ENCODE measurements around the gene NT5DC2. TPM values are rescaled to one million over a fixed set of nuclear protein-coding genes. Genes with fewer than 3 reads are reported as not detected.
"Not testable (repeated sequence)": the region's sequence is repeated elsewhere in the genome, so short reads cannot be mapped to it uniquely, and the experiment has no call there.

The NT5DC2 gene
- total RNA-seq, 2 experiments from 2014 or later, result 66.6 to 73.4 TPM

DNA sequence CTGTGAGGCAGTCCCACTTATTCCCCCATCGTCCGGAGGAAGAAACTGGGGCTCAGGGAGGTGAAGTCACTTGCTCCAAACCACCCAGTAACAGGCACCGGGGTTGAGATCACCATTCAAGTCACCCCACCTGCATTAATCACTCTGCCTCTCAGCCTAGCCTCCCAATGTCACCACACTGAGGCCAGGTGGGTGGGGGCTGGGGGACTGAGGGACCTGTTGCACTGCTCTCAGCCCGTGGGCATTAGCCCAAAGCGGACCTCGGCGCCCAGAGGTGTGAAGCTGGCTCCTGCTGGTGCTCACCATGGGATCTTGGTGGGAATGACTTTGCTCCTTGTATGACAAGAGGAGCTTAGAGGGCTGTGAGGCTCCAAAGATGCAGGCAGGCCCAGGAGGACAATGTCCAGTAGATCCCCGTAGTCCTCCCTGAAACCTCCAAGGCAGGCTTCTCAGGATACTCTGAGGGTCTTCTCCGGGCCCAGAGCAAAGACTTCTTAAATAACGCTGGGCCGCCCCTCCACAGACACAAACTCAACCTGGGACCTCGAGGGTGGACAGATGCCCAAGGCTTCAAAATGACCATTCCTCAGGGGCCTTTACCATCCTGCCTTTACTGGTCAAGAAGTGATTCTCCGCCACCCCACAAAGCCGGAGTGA lies 1.7 kb downstream of the NT5DC2 start:
- H3K27ac Mint-ChIP-seq, result no peak overlapping the region
- peaks cover 15% of the 10 kb centered on the region for H3K4me1 Mint-ChIP-seq
- H3K27me3 Mint-ChIP-seq, result peaks cover 3% of the 10 kb centered on the region
- DNase-seq, result no peak
- no peaks in the 10 kb centered on the region for H3K9me3 Mint-ChIP-seq
- H3K4me3 Mint-ChIP-seq, result peak overlapping the region; percentile 82
- H3K36me3 Mint-ChIP-seq, result peaks cover 2% of the 10 kb centered on the region

DNA sequence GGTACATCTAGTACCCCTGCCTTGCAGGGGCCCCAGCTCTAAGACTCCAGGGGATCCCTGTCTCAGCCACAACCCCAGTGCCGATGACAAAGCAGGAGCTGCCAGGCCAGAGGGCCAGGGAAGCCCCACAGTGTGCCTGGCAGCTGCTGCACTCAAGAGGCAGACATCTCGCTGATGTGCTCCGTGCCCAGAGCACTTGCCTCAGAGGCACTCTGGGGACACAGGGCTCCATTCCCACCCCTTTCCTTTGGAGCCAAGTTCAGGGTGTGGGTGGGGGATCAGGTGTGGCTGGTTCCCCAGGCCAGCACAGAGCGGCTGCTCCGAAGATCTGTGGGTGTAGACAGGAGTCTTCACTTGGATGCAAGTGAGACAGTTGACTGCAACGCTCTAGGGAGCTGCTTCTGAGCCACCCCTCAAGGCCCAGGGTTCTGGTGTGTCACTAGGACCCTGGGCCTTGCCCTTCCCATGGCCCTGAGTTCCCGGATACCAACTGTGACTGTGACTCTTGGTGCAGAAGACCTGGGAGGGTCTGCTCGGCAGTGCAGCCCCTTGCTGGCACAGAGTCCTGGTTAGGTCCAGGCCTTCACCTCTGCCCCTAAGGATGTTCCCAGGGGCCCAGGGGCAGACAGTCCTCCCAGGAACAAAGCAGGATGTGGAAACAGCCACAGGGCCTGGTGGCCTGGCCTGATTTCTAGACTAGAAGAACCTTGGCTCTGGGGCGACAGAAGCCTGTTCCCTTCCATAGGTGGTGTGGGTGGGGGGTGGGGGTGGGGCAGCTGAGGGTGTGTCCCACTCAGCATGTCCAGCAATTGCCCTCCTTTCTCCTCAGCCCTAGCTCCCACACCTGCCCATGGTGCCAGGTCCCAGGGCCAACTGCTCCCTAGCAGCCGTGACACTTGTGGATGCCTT lies 2.5 kb downstream of the NT5DC2 start:
- Mint-ChIP-seq H3K27ac (no peak overlapping the region), H3K4me1 (peaks cover 15% of the 10 kb centered on the region), H3K36me3 (no peaks in the 10 kb centered on the region), H3K27me3 (no peaks in the 10 kb centered on the region), H3K9me3 (no peaks in the 10 kb centered on the region), H3K4me3 (no peak overlapping the region)
- no peak for DNase-seq

DNA sequence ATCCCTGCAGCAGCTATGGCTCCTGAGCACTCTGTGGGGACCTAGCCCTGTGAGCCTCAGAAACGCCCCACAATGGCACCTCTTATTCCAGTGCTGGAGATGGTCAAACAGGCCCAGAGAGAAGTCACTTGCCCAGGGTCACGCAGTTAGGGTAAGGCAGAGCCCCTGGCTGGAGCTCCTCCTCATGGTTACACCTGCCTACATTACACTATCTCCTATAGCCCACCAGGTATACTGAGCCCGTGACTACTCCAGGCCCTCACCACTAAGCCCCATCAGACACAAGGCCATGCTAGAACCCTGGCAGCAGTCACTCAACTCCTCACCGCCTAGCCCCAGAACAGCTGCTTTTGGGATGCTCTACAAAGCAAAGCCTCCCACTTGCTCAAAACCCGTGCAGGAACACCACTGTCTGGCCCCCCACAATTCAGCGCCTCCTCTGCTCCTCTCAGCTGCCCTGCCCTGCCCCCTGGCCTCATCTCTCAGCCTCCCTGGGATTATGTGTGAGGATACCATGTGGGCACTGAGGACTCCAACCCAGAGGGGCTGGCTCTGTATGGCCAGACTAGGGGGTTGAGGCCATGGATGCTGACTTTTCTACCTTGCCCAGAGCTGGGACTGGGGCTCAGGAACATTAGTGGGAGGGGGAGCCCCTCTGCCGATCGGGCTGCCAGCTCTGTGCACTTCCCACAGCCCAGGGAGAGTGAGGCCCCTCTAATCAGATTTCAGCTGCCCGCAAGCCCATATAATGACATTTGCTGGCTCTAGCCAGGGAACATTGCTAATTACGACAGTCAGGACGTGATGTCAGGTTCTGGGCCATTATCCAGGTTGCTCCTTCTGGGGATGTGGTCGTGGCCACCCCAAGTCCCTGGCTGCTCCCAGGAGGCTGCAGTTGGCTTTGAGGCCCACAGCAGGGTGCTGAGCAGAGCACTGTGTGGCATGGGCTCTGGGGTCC lies 4.0 kb downstream of the NT5DC2 start:
- H3K27ac Mint-ChIP-seq, result no peak overlapping the region
- no peaks in the 10 kb centered on the region for H3K9me3 Mint-ChIP-seq
- H3K36me3 Mint-ChIP-seq, result no peaks in the 10 kb centered on the region
- H3K4me1 Mint-ChIP-seq, result peaks cover 8% of the 10 kb centered on the region
- peak overlapping the region; percentile 16 for H3K4me3 Mint-ChIP-seq
- no peak for DNase-seq
- H3K27me3 Mint-ChIP-seq, result no peaks in the 10 kb centered on the region

DNA sequence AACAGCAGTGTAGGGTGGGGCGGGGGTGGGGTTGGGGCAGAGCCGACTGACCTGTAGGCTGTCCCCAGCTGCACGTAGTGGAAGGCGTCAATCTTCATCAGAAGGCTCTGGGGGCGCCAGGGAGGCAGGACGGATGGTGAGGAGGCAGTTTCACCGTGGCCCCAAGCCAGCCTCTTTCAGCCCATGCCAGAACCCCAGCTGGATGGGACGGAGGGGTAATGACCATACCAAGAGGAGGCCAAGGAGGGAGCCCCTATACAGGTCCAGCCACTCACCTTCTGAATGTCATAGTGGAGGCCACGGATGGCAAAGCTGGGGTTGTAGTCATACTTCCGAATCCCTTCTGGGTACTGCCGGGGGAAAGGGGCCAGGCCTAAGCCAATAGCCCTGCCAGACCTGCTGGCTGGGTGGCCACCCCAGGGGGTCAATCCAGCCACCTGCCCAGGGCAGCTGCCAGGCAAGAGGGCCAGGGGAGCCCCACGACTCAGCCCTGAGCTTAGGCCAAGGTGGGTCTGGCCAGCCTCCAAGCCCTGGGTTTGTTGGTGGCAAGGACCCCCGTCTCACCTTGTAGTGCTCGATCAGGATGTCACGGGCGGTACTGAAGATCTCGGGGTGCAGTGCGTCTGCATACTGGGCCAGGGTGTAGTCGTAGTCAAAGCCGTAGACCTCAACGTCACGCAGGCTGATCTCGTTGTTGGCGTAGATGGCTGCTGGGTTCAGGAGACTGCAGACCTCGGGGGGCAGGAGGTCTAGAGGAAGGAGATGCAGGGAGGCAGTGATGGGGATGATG lies 4.9 kb downstream of the NT5DC2 start:
- H3K27me3 Mint-ChIP-seq, result no peaks in the 10 kb centered on the region
- no peak for DNase-seq
- no peak overlapping the region for H3K27ac Mint-ChIP-seq
- no peaks in the 10 kb centered on the region for H3K9me3 Mint-ChIP-seq
- H3K4me3 Mint-ChIP-seq, result no peak overlapping the region
- peaks cover 6% of the 10 kb centered on the region for H3K4me1 Mint-ChIP-seq
- H3K36me3 Mint-ChIP-seq, result peaks cover 6% of the 10 kb centered on the region

DNA sequence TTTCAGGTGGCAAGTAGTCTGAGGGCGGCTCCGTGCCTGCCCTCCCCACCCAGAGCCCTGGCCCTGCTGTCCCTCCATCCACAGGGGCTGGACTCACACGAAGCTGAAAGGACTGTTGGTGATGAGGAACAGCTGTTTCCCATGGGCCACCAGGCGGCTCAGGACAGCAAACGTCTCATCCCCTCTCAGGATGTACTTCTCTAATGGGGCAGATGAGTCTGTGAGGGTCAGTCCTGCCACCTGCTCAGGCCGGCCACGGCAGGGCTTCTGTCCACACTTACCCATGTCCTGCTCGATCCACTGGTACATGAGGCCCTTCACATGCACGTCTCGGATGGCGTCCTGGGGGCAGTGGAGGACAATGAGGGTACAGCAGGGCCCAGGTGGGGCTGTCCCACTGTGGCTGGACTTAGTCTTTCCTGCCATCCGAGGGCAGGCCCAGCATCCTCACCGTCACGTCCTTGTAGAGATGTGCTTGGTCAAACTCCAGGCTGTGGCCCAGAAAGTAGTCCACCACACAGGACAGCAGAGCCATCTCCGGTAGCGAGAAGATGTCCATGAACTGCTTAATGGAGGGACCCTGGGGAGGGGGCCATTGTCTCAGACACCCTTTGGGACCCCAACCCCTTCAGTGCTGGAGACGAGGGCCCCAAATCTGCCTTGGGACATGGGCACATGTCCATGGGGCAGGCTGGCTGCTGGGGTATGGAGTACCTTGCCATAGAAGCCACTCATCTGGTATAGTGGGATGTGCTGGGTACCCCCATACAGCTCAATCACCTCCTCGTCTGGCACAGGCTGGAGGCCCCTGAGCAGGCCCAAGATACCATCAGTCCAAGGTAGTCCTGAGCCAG lies 5.7 kb downstream of the NT5DC2 start:
- peaks cover 6% of the 10 kb centered on the region for H3K36me3 Mint-ChIP-seq
- H3K27me3 Mint-ChIP-seq, result no peaks in the 10 kb centered on the region
- H3K9me3 Mint-ChIP-seq, result no peaks in the 10 kb centered on the region
- H3K27ac Mint-ChIP-seq, result no peak overlapping the region
- no peak for DNase-seq
- H3K4me3 Mint-ChIP-seq, result no peak overlapping the region
- peaks cover 6% of the 10 kb centered on the region for H3K4me1 Mint-ChIP-seq

DNA sequence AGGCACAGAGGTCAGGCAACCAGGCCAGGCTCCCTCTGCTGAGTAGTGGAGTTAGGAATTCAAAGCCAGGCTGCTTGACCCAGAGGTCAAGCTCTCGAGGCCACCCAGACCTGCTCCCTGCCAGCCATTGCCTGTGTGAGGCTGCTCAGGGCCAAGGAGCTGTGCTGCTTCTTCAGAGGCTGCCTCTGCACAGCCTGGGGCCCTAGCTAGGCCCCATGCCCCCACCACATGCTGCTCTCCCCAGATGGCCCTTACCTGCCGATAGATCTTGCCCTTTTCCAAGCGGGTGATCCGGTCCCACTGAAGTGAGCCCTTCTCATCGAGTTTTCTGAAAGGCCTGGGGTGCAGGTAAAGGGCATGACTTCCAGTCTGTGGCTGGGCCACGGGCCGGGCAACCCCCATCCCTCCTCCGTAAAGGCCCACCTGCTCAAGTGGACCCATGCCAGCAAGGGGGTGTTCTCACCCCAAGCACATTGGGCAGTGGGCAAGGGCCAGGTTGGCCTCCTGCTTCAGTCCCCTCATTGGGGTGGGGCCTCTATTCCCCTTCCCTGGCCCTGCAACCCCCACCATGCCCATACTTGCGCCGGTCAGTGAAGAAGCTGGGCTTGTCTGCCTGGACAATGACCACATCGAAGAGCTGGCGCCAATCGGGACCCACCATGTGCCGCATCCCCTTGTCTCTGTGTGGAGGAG lies 6.5 kb downstream of the NT5DC2 start:
- no peak overlapping the region for H3K27ac Mint-ChIP-seq
- DNase-seq, result no peak
- H3K9me3 Mint-ChIP-seq, result no peaks in the 10 kb centered on the region
- H3K4me1 Mint-ChIP-seq, result peaks cover 2% of the 10 kb centered on the region
- peaks cover 6% of the 10 kb centered on the region for H3K36me3 Mint-ChIP-seq
- H3K4me3 Mint-ChIP-seq, result no peak overlapping the region
- no peaks in the 10 kb centered on the region for H3K27me3 Mint-ChIP-seq

DNA sequence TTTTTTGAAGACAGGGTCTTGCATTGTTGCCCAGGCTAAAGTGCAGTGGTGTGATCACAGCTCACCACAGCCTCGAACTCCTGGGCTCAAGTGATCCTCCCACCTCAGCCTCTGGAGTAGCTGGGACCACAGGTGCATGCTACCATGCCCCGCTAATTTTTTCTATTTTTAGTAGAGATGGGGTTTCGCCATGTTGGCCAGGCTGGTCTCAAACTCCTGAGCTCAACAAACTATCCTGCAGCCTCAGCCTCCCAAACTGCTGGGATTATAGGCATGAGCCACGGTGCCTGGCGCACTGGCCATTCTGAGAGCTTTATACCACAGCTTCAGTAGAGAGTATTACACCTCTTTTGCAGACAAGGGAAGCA lies 7.0 kb downstream of the NT5DC2 start:
- not testable (repeated sequence) for DNase-seq, H3K4me1 Mint-ChIP-seq, H3K4me3 Mint-ChIP-seq, H3K27me3 Mint-ChIP-seq, H3K27ac Mint-ChIP-seq, H3K36me3 Mint-ChIP-seq, H3K9me3 Mint-ChIP-seq

DNA sequence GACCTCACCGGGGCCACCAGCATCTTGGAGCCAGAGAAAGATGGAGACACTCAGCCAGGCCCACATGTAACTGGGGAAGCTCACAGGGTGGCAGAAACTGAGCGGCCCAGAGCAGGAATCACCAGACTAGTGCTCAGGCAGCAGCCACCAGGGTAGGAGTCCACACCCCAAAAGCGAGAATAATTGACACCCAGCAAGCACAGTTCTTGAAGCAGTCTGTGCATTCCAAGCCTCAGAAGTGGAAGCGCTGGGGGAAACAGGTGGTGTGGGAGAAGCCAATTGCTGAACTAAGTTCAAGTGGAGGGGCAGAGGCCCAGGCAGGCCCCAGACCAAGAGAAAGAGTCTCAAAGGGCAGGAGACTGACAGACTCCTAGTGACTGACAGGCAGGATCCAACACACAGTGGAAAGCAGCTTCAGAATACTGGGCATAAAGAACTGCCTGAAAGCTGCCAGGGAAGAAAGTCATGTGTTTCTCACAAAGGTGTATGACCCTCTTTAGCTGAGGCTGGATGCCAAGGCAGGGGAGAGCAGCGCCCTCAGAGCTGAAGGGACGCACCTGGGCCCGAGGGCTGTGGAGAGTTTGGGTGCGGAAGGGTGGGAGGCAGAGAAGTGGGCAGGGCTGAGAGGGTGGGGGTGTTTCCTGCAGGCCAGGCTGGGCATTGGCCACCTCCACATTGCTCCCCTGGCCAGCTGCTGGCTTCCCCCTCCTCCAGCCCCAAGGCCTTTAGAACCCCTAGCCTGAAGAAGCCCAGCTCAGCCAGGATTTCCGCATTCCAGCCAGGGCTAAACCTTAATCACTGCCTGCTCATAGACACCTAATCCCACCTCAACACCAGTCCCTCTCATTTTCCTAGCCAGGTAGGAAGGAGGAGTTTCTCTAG lies 7.7 kb downstream of the NT5DC2 start:
- no peaks in the 10 kb centered on the region for H3K9me3 Mint-ChIP-seq
- DNase-seq, result no peak
- peaks cover 6% of the 10 kb centered on the region for H3K36me3 Mint-ChIP-seq
- H3K4me1 Mint-ChIP-seq, result no peaks in the 10 kb centered on the region
- no peaks in the 10 kb centered on the region for H3K27me3 Mint-ChIP-seq
- H3K27ac Mint-ChIP-seq, result no peak overlapping the region
- no peak overlapping the region for H3K4me3 Mint-ChIP-seq

DNA sequence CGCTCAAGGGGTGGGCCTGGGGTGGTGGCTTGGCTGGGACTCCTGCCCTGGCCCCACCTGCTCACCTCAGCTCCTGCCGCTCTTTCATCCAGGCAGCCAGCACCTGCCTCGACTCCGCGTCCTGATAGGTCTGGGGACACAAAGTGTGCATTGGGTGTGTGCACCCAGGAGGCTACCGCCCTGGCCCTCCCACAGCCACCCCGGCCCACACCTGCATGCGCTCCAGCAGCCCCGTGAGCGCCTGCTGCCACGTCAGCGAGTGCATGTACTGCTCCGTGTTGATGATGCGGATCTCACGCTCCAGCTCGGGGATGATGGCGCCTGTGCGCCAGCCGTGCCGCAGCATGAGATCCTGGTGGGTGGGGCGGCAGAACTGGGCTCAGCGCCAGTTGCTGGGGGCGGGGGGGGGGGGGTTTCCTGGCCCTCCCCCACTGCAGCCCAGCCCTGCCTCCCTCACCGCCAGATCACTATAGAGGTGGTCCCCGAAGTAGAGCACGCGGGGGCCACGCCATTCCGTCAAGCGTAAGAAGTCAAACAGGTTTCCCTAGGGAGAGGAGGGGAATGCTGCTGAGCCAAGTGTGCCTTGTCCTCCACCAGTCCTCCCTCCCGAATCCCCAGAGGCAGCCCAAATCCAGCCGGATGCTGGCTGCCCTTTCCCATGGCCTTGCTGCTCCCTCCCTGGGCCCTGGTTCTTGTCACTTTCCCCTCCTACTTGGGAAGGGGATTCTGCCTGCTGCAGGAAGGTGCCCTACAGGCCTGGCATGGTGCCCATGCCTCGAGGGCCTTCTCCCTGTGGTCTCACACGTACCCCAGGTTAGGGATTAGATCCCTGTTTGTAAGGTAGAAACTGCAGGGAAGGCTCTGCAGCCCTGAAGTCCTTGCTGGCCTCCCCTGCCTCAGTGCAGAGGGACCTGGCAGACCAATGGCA lies 8.6 kb downstream of the NT5DC2 start:
- Mint-ChIP-seq H3K36me3 (peaks cover 6% of the 10 kb centered on the region), H3K27me3 (no peaks in the 10 kb centered on the region), H3K4me3 (no peak overlapping the region), H3K4me1 (no peaks in the 10 kb centered on the region), H3K27ac (no peak overlapping the region), H3K9me3 (no peaks in the 10 kb centered on the region)
- no peak for DNase-seq

DNA sequence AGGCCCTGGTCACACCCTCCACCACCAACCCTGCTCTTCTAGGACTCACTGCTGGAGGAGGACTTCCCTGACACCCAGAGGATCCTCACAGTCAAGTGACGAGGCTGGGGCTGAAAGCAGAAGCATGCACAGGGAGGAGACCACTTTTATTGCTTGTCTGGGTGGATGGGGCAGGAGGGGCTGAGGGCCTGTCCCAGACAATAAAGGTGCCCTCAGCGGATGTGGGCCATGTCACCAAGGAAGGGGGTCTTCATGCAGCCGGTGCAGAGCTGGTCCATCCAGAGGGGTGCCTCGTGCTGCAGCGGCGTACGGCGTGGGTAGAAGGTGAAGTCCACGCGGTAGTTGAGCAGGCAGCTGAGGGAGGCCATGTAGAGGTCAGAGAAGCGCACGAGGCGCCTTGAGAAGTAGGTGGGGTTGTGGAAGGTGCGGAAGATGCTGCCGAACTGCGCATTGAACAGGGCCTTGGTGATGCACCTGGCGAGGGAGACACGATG lies 9.4 kb downstream of the NT5DC2 start:
- no peak overlapping the region for H3K27ac Mint-ChIP-seq
- no peak overlapping the region for H3K4me3 Mint-ChIP-seq
- no peaks in the 10 kb centered on the region for H3K4me1 Mint-ChIP-seq

DNA sequence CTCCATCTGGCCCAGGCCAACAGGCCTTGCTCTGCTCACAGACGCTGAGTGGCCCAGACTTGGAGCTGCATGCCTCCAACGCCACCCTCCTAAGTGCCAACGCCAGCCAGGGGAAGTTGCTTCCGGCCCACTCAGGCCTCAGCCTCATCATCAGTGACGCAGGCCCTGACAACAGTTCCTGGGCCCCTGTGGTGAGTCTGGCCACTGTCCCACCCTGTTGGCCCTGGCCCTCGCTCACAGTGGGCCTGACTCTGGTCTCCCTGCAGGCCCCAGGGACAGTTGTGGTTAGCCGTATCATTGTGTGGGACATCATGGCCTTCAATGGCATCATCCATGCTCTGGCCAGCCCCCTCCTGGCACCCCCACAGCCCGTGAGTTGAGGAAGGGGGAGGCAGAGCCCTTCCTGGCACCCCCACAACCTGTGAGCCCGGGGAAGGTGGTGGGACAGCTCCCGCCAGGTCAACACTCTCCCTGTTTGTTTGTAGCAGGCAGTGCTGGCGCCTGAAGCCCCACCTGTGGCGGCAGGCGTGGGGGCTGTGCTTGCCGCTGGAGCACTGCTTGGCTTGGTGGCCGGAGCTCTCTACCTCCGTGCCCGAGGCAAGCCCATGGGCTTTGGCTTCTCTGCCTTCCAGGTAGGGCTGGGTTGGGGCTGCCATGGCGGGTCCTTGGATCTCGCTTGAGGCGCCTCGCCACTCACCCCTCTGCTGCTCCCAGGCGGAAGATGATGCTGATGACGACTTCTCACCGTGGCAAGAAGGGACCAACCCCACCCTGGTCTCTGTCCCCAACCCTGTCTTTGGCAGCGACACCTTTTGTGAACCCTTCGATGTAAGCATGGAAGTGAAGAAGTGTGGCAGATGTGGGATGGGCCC lies 10.0 kb downstream of the NT5DC2 start:
- no peak overlapping the region for H3K27ac Mint-ChIP-seq
- no peaks in the 10 kb centered on the region for H3K27me3 Mint-ChIP-seq
- H3K36me3 Mint-ChIP-seq, result peaks cover 6% of the 10 kb centered on the region
- no peak for DNase-seq
- H3K9me3 Mint-ChIP-seq, result no peaks in the 10 kb centered on the region
- H3K4me3 Mint-ChIP-seq, result no peak overlapping the region
- no peaks in the 10 kb centered on the region for H3K4me1 Mint-ChIP-seq

More for the DNA sequence above, 9.4 kb downstream of the NT5DC2 start:
- DNase-seq, result no peak
- H3K9me3 Mint-ChIP-seq, result no peaks in the 10 kb centered on the region
- no peaks in the 10 kb centered on the region for H3K27me3 Mint-ChIP-seq
- H3K36me3 Mint-ChIP-seq, result peaks cover 6% of the 10 kb centered on the region
